SK-N-MC (cell line): ENCODE results near the gene ACBD3.

Experiments
- EZH2 ChIP-seq: fragments of 200-600 bp; sonication (generic); IDR thresholded peaks from one replicate; pipeline ENCODE4 v1.6.1; 2017; ENCODE audit warnings: antibody characterized with exemption
- POLR2AphosphoS5 ChIP-seq: IDR thresholded peaks from 2 replicates; pipeline ENCODE4 v1.6.1; 2012; ENCODE audit warnings: mild to moderate bottlenecking, low read depth, low read length, borderline replicate concordance

DNA sequence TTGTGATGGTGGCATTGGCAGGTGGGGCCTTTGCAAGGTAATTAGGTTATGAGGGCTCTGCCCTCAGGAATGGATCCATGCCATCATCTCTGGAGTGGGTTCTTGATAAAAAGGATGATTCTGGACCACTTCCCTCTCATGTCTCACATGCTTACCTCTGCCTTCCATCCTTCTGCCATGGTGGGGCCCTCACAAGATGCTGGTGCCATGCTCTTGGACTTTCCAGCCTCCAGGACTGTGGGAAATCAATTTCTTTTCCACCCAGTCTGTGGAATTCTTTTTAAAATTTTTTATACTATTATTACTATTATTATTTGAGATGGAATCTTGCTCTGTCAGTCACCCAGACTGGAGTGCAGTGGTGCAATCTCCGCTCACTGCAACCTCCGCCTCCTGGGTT lies 57.3 kb downstream of the ACBD3 start:
- TF ChIP-seq POLR2AphosphoS5 (no peak), EZH2 (no peak)
